H1 (cell line): ENCODE results near the gene POLD4. TPM values are rescaled to one million over a fixed set of nuclear protein-coding genes. Genes with fewer than 3 reads are reported as not detected.

Experiments
- CTCF ChIA-PET: fragments of 300-600 bp; sonication (Branson Sonifier 250); formaldehyde crosslinking; loops from one replicate; lab custom pipeline; 2021; ENCODE audit not compliant: partially characterized antibody; lab: Charles Lee
- POLR2A ChIA-PET: fragments of 300-600 bp; sonication (Branson Sonifier 250); formaldehyde crosslinking; loops from one replicate; lab custom pipeline; 2021; ENCODE audit warnings: inconsistent platforms; ENCODE audit not compliant: partially characterized antibody; lab: Charles Lee
- DNase-seq, 2 experiments: peaks; one replicate each; pipeline versions ENCODE4 v3.0.0 to v3.0.0-alpha.2; 2010 to 2022; ENCODE audit warnings: low spot score in 2 of 2, low read depth in 1 of 2, mixed read lengths in 1 of 2
- FAIRE-seq: peaks from 2 replicates; lab custom pipeline; 2011; peaks lifted over from hg19 to GRCh38; lab: Jason Lieb, UNC
- H2AFZ ChIP-seq: 2 replicates; pipeline ENCODE4 v1.8.1; 2012; ENCODE audit warnings: low read length, inconsistent platforms
- H2AK5ac ChIP-seq: 2 replicates; pipeline ENCODE4 v1.6.1; 2013; ENCODE audit warnings: low read depth, low read length
- H2BK120ac ChIP-seq: replicated peaks from 2 replicates; pipeline ENCODE3; 2013; ENCODE audit warnings: low read depth, low read length, inconsistent platforms
- H2BK12ac ChIP-seq: 2 replicates; pipeline ENCODE4 v1.6.1; 2013; ENCODE audit warnings: low read depth, low read length
- H2BK15ac ChIP-seq: 2 replicates; pipeline ENCODE4 v1.6.1; 2013; ENCODE audit warnings: low read length
- H2BK20ac ChIP-seq: 2 replicates; pipeline ENCODE4 v1.6.1; 2013; ENCODE audit warnings: low read length
- H2BK5ac ChIP-seq: 2 replicates; pipeline ENCODE4 v1.6.1; 2013; ENCODE audit warnings: low read depth, low read length
- H3K14ac ChIP-seq: 2 replicates; pipeline ENCODE4 v1.6.1; 2013; ENCODE audit warnings: inconsistent platforms; ENCODE audit not compliant: insufficient read length
- H3K18ac ChIP-seq: 2 replicates; pipeline ENCODE4 v1.6.1; 2013; ENCODE audit warnings: low read length; ENCODE audit errors: extremely low read depth
- H3K23ac ChIP-seq: 2 replicates; pipeline ENCODE4 v1.6.1; 2013; ENCODE audit warnings: inconsistent platforms; ENCODE audit not compliant: insufficient read length
- H3K23me2 ChIP-seq: 2 replicates; pipeline ENCODE4 v1.6.1; 2013; ENCODE audit warnings: low read depth, low read length
- H3K27ac ChIP-seq: 2 replicates; pipeline ENCODE4 v1.6.1; 2011; ENCODE audit warnings: low read depth, low read length, inconsistent platforms
- H3K27me3 ChIP-seq, 4 experiments: replicated peaks in 1 of 4; 1 replicate in 1 of 4; 2 replicates in 3 of 4; pipeline versions ENCODE4 v1.6.1 to v1.8.1; 2011 to 2013; ENCODE audit warnings: low read length in 3 of 4, mild to moderate bottlenecking in 3 of 4, inconsistent platforms in 2 of 4, mixed read lengths in 2 of 4, moderate library complexity in 1 of 4; ENCODE audit not compliant: control insufficient read depth in 3 of 4, insufficient read depth in 3 of 4; ENCODE audit errors: extremely low read depth in 1 of 4
- H3K36me3 ChIP-seq, 4 experiments: 2 replicates each; pipeline versions ENCODE4 v1.6.1 to v1.8.1; 2011 to 2013; ENCODE audit warnings: mild to moderate bottlenecking in 4 of 4, low read length in 3 of 4, moderate library complexity in 2 of 4, control low read depth in 1 of 4, inconsistent platforms in 1 of 4; ENCODE audit not compliant: insufficient read depth in 4 of 4, control insufficient read depth in 2 of 4
- H3K4ac ChIP-seq: replicated peaks from 2 replicates; pipeline ENCODE3; 2013; ENCODE audit warnings: low read length, low read depth, mixed read lengths, inconsistent platforms; ENCODE audit not compliant: insufficient read length
- H3K4me1 ChIP-seq, 4 experiments: replicated peaks in 1 of 4; 1 replicate in 1 of 4; 2 replicates in 3 of 4; pipeline versions ENCODE4 v1.6.1 to v1.8.1; 2011 to 2013; ENCODE audit warnings: low read length in 3 of 4, inconsistent platforms in 2 of 4, mixed read lengths in 1 of 4; ENCODE audit not compliant: insufficient read depth in 4 of 4, control insufficient read depth in 3 of 4
- H3K4me2 ChIP-seq, 2 experiments: 2 replicates each; pipeline versions ENCODE4 v1.6.1 to v1.8.1; 2011 to 2013; ENCODE audit warnings: low read depth in 2 of 2, low read length in 2 of 2, control low read depth in 1 of 2, inconsistent platforms in 1 of 2, mild to moderate bottlenecking in 1 of 2; ENCODE audit not compliant: insufficient read depth in 1 of 2
- H3K4me3 ChIP-seq, 4 experiments: fragments of 200-600, 300-600 bp in 1 of 4; sonication (generic), shearing (Covaris generic), sonication (Bioruptor Twin) in 1 of 4; 2 replicates each; pipeline versions ENCODE4 v1.5.1 to v1.8.1; 2011 to 2016; ENCODE audit warnings: low read length in 4 of 4, low read depth in 3 of 4, control low read depth in 2 of 4, inconsistent platforms in 2 of 4, mild to moderate bottlenecking in 2 of 4, mixed read lengths in 1 of 4, moderate library complexity in 1 of 4; ENCODE audit not compliant: insufficient read depth in 2 of 4; ENCODE audit errors: extremely low read depth in 1 of 4
- H3K56ac ChIP-seq: replicated peaks from 2 replicates; pipeline ENCODE3; 2013; ENCODE audit warnings: low read depth, mild to moderate bottlenecking, mixed read lengths, low read length, inconsistent platforms; ENCODE audit not compliant: insufficient read length
- H3K79me1 ChIP-seq: 2 replicates; pipeline ENCODE4 v1.6.1; 2013; ENCODE audit warnings: low read depth, low read length, control low read depth
- H3K79me2 ChIP-seq, 2 experiments: 2 replicates each; pipeline versions ENCODE4 v1.6.1 to v1.8.1; 2012 to 2013; ENCODE audit warnings: low read length in 2 of 2, mild to moderate bottlenecking in 2 of 2, inconsistent platforms in 1 of 2; ENCODE audit not compliant: insufficient read depth in 2 of 2, control insufficient read depth in 1 of 2
- H3K9ac ChIP-seq, 4 experiments: replicated peaks in 1 of 4; 1 replicate in 1 of 4; 2 replicates in 3 of 4; pipeline versions ENCODE4 v1.6.1 to v1.8.1; 2011 to 2013; ENCODE audit warnings: low read depth in 3 of 4, low read length in 3 of 4, control low read depth in 2 of 4, mild to moderate bottlenecking in 2 of 4, moderate library complexity in 2 of 4, inconsistent platforms in 1 of 4; ENCODE audit errors: extremely low read depth in 1 of 4
- H3K9me3 ChIP-seq, 2 experiments: 2 replicates each; pipeline versions ENCODE4 v1.6.1 to v1.8.1; 2012 to 2013; ENCODE audit warnings: mild to moderate bottlenecking in 2 of 2, moderate library complexity in 2 of 2, control low read depth in 1 of 2, inconsistent platforms in 1 of 2, low read depth in 1 of 2, low read length in 1 of 2, mixed read lengths in 1 of 2; ENCODE audit not compliant: insufficient read depth in 2 of 2
- H4K20me1 ChIP-seq, 2 experiments: replicated peaks in 1 of 2; 2 replicates each; pipeline versions ENCODE3 to v1.8.1; 2011 to 2013; ENCODE audit warnings: inconsistent platforms in 2 of 2, low read length in 2 of 2, mild to moderate bottlenecking in 1 of 2; ENCODE audit not compliant: insufficient read depth in 2 of 2, control insufficient read depth in 1 of 2
- H4K5ac ChIP-seq: 2 replicates; pipeline ENCODE4 v1.6.1; 2013; ENCODE audit warnings: low read length, low read depth, mixed read lengths, inconsistent platforms; ENCODE audit not compliant: insufficient read length
- H4K8ac ChIP-seq: 2 replicates; pipeline ENCODE4 v1.8.0; 2013; ENCODE audit warnings: mild to moderate bottlenecking, moderate library complexity, low read length, inconsistent platforms; ENCODE audit not compliant: insufficient read depth; ENCODE audit errors: extremely low read depth
- H4K91ac ChIP-seq: replicated peaks from 2 replicates; pipeline ENCODE3; 2013; ENCODE audit warnings: low read length, mixed read lengths, inconsistent platforms; ENCODE audit not compliant: insufficient read length
- CBX8 ChIP-seq: fragments of 300-800, 300-1000 bp; sonication (generic); IDR thresholded peaks from 2 replicates; pipeline ENCODE4 v1.7.1; 2016; ENCODE audit warnings: low read depth, low read length, borderline replicate concordance
- CEBPB ChIP-seq: IDR thresholded peaks from 2 replicates; pipeline ENCODE4 v1.6.1; 2012; ENCODE audit warnings: low read depth, low read length
- CHD1 ChIP-seq: IDR thresholded peaks from 2 replicates; pipeline ENCODE4 v1.6.1; 2012; ENCODE audit warnings: low read depth, low read length, improper control_type of control experiment
- EGR1 ChIP-seq: IDR thresholded peaks from 2 replicates; pipeline ENCODE4 v1.6.1; 2011; ENCODE audit warnings: low read depth, low read length, borderline replicate concordance
- GTF2F1 ChIP-seq: IDR thresholded peaks from 2 replicates; pipeline ENCODE4 v1.6.1; 2012; ENCODE audit warnings: low read depth, low read length, improper control_type of control experiment, borderline replicate concordance
- JUN ChIP-seq: IDR thresholded peaks from 2 replicates; pipeline ENCODE4 v1.6.1; 2011; ENCODE audit warnings: low read depth, mild to moderate bottlenecking, improper control_type of control experiment, low read length
- KDM5A ChIP-seq: fragments of 200-600 bp; IDR thresholded peaks from 2 replicates; pipeline ENCODE4 v1.7.1; 2012; ENCODE audit warnings: mild to moderate bottlenecking, low read length, inconsistent platforms, mixed read lengths
- PHF8 ChIP-seq: fragments of 200-600 bp; sonication (generic); conservative IDR thresholded peaks from 2 replicates; pipeline ENCODE4 v1.7.1; 2012; ENCODE audit warnings: low read depth, mild to moderate bottlenecking, inconsistent platforms, low read length, moderate library complexity
- POLR2AphosphoS5 ChIP-seq: IDR thresholded peaks from 2 replicates; pipeline ENCODE4 v1.6.1; 2011; ENCODE audit warnings: low read depth, low read length
- RFX5 ChIP-seq: IDR thresholded peaks from 2 replicates; pipeline ENCODE4 v1.6.1; 2011; ENCODE audit warnings: low read depth, low read length, improper control_type of control experiment, borderline replicate concordance
- TAF7 ChIP-seq: optimal IDR thresholded peaks from 2 replicates; pipeline ENCODE3; 2011; ENCODE audit warnings: low read depth, mild to moderate bottlenecking, inconsistent platforms, low read length, moderate library complexity, borderline replicate concordance
- WGBS, 2 experiments: shearing (Covaris generic) in 1 of 2; methylation state at CpG; one replicate each; pipeline versions ENCODE4 v1.1.6 to v1.1.7; 2013 to 2015; ENCODE audit warnings: low lambda C conversion rate in 2 of 2, mixed read lengths in 2 of 2, inconsistent platforms in 1 of 2, low coverage in 1 of 2, missing lambda C conversion rate in 1 of 2; ENCODE audit not compliant: insufficient replicate concordance in 2 of 2, insufficient coverage in 1 of 2, insufficient read length in 1 of 2; ENCODE audit errors: extremely low coverage in 1 of 2, missing lambda C conversion rate in 1 of 2; 5-methylcytosine and 5-hydroxymethylcytosine counted together
- polyA plus RNA-seq, 7 experiments: library from polyadenylated mRNA; depleted of rRNA in 3 of 7; stranded (reverse) in 5 of 7; unstranded in 2 of 7; fragments of >200 nt in 5 of 7; fragments of 200-250 nt in 2 of 7; gene quantifications; 1 replicate in 5 of 7; 2 replicates in 1 of 7; 4 replicates in 1 of 7; pipeline versions ENCODE4 v1.2.1 to v1.2.3, GENCODE V29; 2011 to 2013; ENCODE audit warnings: missing spikeins in 2 of 7, mixed read lengths in 2 of 7
- total RNA-seq: library from RNA; stranded (reverse); fragmentation: NEBNext Ultra II Directional; extraction: Animal tissue kit (Norgen Biotek cat#: 25700); gene quantifications from 2 replicates; pipeline ENCODE4 v1.2.1, GENCODE V29; 2021
- TF ChIP-seq, protein P1 (sequence below): IDR thresholded peaks from 2 replicates; pipeline ENCODE4 v1.6.1; 2012; ENCODE audit warnings: low read length, inconsistent platforms

POLD4 gene
- total and polyA plus RNA-seq, 2 of the 8 experiments (the other 6 are each of a cell fraction or from before 2014, with no cell fraction given): 21.2 to 46.7 TPM

DNA sequence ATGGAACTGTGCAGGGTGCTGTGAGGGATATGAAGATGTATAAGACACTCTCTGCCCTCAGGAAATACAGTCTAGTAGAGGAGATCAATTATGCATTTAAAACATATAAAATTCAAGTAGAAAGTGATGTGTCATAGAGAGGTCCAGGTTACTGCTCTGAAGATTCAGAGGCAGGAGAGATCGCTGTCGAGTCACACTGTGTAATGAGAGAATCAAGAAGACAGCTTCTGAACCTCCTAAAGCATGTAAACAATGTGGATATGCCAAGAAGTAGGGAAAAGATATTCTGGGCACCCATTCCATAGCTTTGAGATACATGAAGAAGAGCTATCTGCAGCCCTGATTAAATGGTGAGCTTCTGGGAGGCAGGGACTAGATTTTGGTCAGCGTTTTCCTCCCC lies 33.3 kb downstream of the POLD4 start:
- Histone ChIP-seq H2BK120ac (no peak overlapping the region), H2BK15ac (no peak overlapping the region), H3K4me3 (no peak overlapping the region), H4K5ac (no peak overlapping the region), H3K23me2 (peaks cover 3% of the 10 kb centered on the region; the same call in 1 of the 2 replicates), H3K9me3 (no peaks in the 10 kb centered on the region), H3K18ac (no peak overlapping the region), H4K8ac (no peak overlapping the region), H2BK5ac (no peak overlapping the region), H3K4me1 (peaks cover 0 to 3% (median 0%) of the 10 kb centered on the region in 4 experiments; a peak in 2 of 7 replicates), H2AFZ (no peak overlapping the region), H2AK5ac (no peak overlapping the region), H3K79me2 (no peaks in the 10 kb centered on the region), H3K27me3 (peaks cover 5 to 16% (median 11%) of the 10 kb centered on the region in 4 experiments; a peak in 6 of 7 replicates), H3K27ac (no peak overlapping the region), H2BK12ac (no peak overlapping the region), H3K79me1 (no peaks in the 10 kb centered on the region), H3K14ac (no peak overlapping the region), H3K4ac (no peak overlapping the region), H3K9ac (no peak overlapping the region), H3K4me2 (no peak overlapping the region), H2BK20ac (no peak overlapping the region), H3K56ac (no peak overlapping the region), H3K23ac (no peak overlapping the region), H4K20me1 (peaks cover 0 to 2% of the 10 kb centered on the region in 2 experiments), H4K91ac (no peak overlapping the region), H3K36me3 (no peaks in the 10 kb centered on the region)
- CTCF ChIA-PET: interaction anchor here (0.7 to 11.4 kb wide), 9 partner anchors 10 to 238 kb away, joined by 3 to 186 read pairs (median 4); partner anchors contain the start of genes GRK2 and POLD4
- POLR2A ChIA-PET: interaction anchor here (0.6 to 1.3 kb wide), 5 partner anchors 21 to 78 kb away, joined by 3 to 5 read pairs (median 3); partner anchors contain the start of gene POLD4
- 69% methylated on average over 3 of the region's 3 CpGs; no CpG with 5 or more reads in 1 of the 2 experiments for whole genome bisulfite sequencing, 2 experiments
- FAIRE-seq (no peak), DNase-seq (no peak)
- TF ChIP-seq RFX5 (no peak), CBX8 (no peak), EGR1 (no peak), JUN (no peak), CHD1 (no peak), GTF2F1 (no peak), PHF8 (no peak), CEBPB (no peak), POLR2AphosphoS5 (no peak), TAF7 (no peak), KDM5A (no peak)
- TF ChIP-seq, protein P1, sequence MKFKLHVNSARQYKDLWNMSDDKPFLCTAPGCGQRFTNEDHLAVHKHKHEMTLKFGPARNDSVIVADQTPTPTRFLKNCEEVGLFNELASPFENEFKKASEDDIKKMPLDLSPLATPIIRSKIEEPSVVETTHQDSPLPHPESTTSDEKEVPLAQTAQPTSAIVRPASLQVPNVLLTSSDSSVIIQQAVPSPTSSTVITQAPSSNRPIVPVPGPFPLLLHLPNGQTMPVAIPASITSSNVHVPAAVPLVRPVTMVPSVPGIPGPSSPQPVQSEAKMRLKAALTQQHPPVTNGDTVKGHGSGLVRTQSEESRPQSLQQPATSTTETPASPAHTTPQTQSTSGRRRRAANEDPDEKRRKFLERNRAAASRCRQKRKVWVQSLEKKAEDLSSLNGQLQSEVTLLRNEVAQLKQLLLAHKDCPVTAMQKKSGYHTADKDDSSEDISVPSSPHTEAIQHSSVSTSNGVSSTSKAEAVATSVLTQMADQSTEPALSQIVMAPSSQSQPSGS: no peak
